ENCODE measurements around the gene PTPN3. TPM values are rescaled to one million over a fixed set of nuclear protein-coding genes. Genes with fewer than 3 reads are reported as not detected.

PTPN3 gene
- total RNA-seq, 2 donors from 2014 or later = 2.7 to 4.6 TPM

GRCh38 chr9:109335929-109336328 is 162.2 kb downstream of the PTPN3 start:
- Mint-ChIP-seq H3K9me3 (no peaks in the 10 kb centered on the region), H3K27ac (no peak overlapping the region), H3K4me3 (no peak overlapping the region), H3K4me1 (no peaks in the 10 kb centered on the region), H3K36me3 (ENCODE audit: low read depth) (no peaks in the 10 kb centered on the region), H3K27me3 (ENCODE audit: insufficient read depth) (no peaks in the 10 kb centered on the region)
- DNase-seq = no peak
- TF ChIP-seq, protein P1, sequence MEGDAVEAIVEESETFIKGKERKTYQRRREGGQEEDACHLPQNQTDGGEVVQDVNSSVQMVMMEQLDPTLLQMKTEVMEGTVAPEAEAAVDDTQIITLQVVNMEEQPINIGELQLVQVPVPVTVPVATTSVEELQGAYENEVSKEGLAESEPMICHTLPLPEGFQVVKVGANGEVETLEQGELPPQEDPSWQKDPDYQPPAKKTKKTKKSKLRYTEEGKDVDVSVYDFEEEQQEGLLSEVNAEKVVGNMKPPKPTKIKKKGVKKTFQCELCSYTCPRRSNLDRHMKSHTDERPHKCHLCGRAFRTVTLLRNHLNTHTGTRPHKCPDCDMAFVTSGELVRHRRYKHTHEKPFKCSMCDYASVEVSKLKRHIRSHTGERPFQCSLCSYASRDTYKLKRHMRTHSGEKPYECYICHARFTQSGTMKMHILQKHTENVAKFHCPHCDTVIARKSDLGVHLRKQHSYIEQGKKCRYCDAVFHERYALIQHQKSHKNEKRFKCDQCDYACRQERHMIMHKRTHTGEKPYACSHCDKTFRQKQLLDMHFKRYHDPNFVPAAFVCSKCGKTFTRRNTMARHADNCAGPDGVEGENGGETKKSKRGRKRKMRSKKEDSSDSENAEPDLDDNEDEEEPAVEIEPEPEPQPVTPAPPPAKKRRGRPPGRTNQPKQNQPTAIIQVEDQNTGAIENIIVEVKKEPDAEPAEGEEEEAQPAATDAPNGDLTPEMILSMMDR (conservative IDR thresholded peaks at IDR 0.05) = no peak
- Histone ChIP-seq H3K27me3 (ENCODE audit: control insufficient read depth, insufficient read depth, low read length, poor library complexity, severe bottlenecking) (no peaks in the 10 kb centered on the region), H3K36me3 (ENCODE audit: control insufficient read depth, insufficient read depth, low read length) (no peaks in the 10 kb centered on the region), H3K9me3 (ENCODE audit: control insufficient read depth, low read length) (no peaks in the 10 kb centered on the region), H3K4me3 (ENCODE audit: low read length) (no peak overlapping the region), H3K27ac (ENCODE audit: low read depth, low read length) (no peak overlapping the region), H3K9ac (ENCODE audit: extremely low read depth, low read length, poor library complexity, severe bottlenecking) (no peak overlapping the region), H3K4me1 (ENCODE audit: control insufficient read depth, insufficient read depth, low read length) (no peaks in the 10 kb centered on the region)
- WGBS, 2 experiments (ENCODE audit: insufficient coverage in 1 of 2, insufficient read length in 1 of 2) = 90 to 100% methylated on average over 1 to 2 of the region's 2 CpGs

DNA sequence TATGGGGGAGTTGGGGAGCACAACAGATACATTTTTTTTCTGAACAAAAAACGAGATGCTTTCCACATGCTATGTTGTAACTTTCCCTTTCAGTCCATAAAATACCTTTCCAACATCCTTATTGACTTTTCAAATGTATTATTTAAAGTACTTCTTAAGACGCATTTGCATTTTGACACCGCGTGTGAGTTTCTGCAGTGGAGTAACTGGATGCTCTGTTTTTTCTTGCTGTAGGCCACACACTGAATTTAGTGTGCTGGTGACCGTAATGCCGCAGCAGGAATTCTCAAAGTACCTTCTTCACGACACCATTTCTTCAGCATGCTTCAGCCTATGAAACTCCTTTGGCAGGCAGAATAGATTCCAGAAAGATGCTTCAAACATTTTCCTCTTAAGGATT is 163.0 kb downstream of the PTPN3 start:
- H3K27ac ChIP-seq (ENCODE audit: low read depth, low read length) = no peak overlapping the region
- no peak overlapping the region for H3K27ac Mint-ChIP-seq
- H3K4me1 Mint-ChIP-seq = no peaks in the 10 kb centered on the region
- no peaks in the 10 kb centered on the region for H3K27me3 Mint-ChIP-seq (ENCODE audit: insufficient read depth)
- TF ChIP-seq, protein P1 (conservative IDR thresholded peaks at IDR 0.05) = no peak
- H3K27me3 ChIP-seq (ENCODE audit: control insufficient read depth, insufficient read depth, low read length, poor library complexity, severe bottlenecking) = no peaks in the 10 kb centered on the region
- no peak for DNase-seq
- H3K9me3 ChIP-seq (ENCODE audit: control insufficient read depth, low read length) = no peaks in the 10 kb centered on the region
- H3K4me3 Mint-ChIP-seq = no peak overlapping the region
- H3K36me3 ChIP-seq (ENCODE audit: control insufficient read depth, insufficient read depth, low read length) = no peaks in the 10 kb centered on the region
- no peaks in the 10 kb centered on the region for H3K36me3 Mint-ChIP-seq (ENCODE audit: low read depth)
- no peak overlapping the region for H3K9ac ChIP-seq (ENCODE audit: extremely low read depth, low read length, poor library complexity, severe bottlenecking)
- H3K4me1 ChIP-seq (ENCODE audit: control insufficient read depth, insufficient read depth, low read length) = no peaks in the 10 kb centered on the region
- H3K4me3 ChIP-seq (ENCODE audit: low read length) = no peak overlapping the region
- WGBS, 2 experiments (ENCODE audit: insufficient coverage in 1 of 2, insufficient read length in 1 of 2) = 85 to 96% methylated on average over 7 of the region's 7 CpGs
- no peaks in the 10 kb centered on the region for H3K9me3 Mint-ChIP-seq

DNA sequence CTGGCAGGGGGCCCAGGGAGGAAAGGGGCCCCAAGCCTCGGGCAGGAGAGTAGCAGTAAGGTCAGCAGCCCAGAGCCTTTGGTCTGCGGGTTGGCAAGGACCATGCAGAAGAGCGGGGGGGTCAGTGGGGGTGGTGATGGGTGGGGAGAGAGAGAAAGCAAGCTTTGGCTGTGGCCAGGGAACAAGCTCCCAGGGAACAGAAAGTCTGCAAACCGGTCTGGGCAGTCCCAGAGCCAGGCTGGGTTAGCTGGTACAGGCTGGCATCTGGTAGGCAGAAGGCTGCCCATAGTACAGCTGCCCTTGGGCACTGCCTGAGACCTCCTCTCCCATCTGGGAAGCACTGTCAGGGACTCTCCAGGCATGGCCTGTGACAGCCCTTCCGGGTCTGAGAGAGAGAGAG is 166.8 kb downstream of the PTPN3 start:
- Histone ChIP-seq H3K36me3 (ENCODE audit: control insufficient read depth, insufficient read depth, low read length) (no peaks in the 10 kb centered on the region), H3K4me1 (ENCODE audit: control insufficient read depth, insufficient read depth, low read length) (no peaks in the 10 kb centered on the region), H3K4me3 (ENCODE audit: low read length) (no peak overlapping the region), H3K27ac (ENCODE audit: low read depth, low read length) (no peak overlapping the region), H3K27me3 (ENCODE audit: control insufficient read depth, insufficient read depth, low read length, poor library complexity, severe bottlenecking) (no peaks in the 10 kb centered on the region), H3K9ac (ENCODE audit: extremely low read depth, low read length, poor library complexity, severe bottlenecking) (no peak overlapping the region), H3K9me3 (ENCODE audit: control insufficient read depth, low read length) (no peaks in the 10 kb centered on the region)
- Mint-ChIP-seq H3K4me1 (no peaks in the 10 kb centered on the region), H3K27ac (no peak overlapping the region), H3K27me3 (ENCODE audit: insufficient read depth) (peaks cover 4% of the 10 kb centered on the region), H3K9me3 (no peaks in the 10 kb centered on the region), H3K4me3 (no peak overlapping the region), H3K36me3 (ENCODE audit: low read depth) (no peaks in the 10 kb centered on the region)
- no peak for DNase-seq
- 84 to 90% methylated on average over 2 to 5 of the region's 5 CpGs for WGBS, 2 experiments (ENCODE audit: insufficient coverage in 1 of 2, insufficient read length in 1 of 2)
- TF ChIP-seq, protein P1 (conservative IDR thresholded peaks at IDR 0.05) = no peak

All from endodermal cell (in vitro differentiated cells).